ENCODE data around the gene MYOG. TPM values are rescaled to one million over a fixed set of nuclear protein-coding genes. Genes with fewer than 3 reads are reported as not detected.

Gene MYOG
- total and polyA plus RNA-seq, 11 donors = not detected

GRCh38 chr1:203097001-203097400 is 11.2 kb upstream of the MYOG start:
- intact Hi-C loops (cut with DNase I) = no loop called here
- H3K4me1 ChIP-seq = no peaks in the 10 kb centered on the region
- 73 to 85% (median 78%) methylated on average over 1 of the region's 1 CpG for WGBS, 4 donors
- no peaks in the 10 kb centered on the region for H3K36me3 ChIP-seq
- H3K4me3 ChIP-seq = no peak overlapping the region
- H3K9me3 ChIP-seq = peaks cover 0 to 22% (median 16%) of the 10 kb centered on the region in 12 donors
- DNase-seq (no peak), ATAC-seq (no peak)
- H3K27ac ChIP-seq = no peak overlapping the region
- TF ChIP-seq CTCF (IDR thresholded peaks at IDR 0.05) = no peak
- TF ChIP-seq POLR2A (IDR thresholded peaks at IDR 0.05) = no peak
- H3K27me3 ChIP-seq = peaks cover 0 to 5% (median 0%) of the 10 kb centered on the region in 9 donors

GRCh38 chr1:203096566-203096965 is 10.8 kb upstream of the MYOG start:
- Histone ChIP-seq H3K4me1 (no peaks in the 10 kb centered on the region), H3K9me3 (peaks cover 0 to 22% (median 16%) of the 10 kb centered on the region in 12 donors), H3K4me3 (no peak overlapping the region), H3K27me3 (peaks cover 0 to 5% (median 0%) of the 10 kb centered on the region in 9 donors), H3K36me3 (no peaks in the 10 kb centered on the region), H3K27ac (no peak overlapping the region)
- intact Hi-C loops (cut with DNase I) = no loop called here
- ATAC-seq (no peak), DNase-seq (no peak)
- TF ChIP-seq POLR2A (IDR thresholded peaks at IDR 0.05) (no peak), CTCF (IDR thresholded peaks at IDR 0.05) (no peak)

DNA sequence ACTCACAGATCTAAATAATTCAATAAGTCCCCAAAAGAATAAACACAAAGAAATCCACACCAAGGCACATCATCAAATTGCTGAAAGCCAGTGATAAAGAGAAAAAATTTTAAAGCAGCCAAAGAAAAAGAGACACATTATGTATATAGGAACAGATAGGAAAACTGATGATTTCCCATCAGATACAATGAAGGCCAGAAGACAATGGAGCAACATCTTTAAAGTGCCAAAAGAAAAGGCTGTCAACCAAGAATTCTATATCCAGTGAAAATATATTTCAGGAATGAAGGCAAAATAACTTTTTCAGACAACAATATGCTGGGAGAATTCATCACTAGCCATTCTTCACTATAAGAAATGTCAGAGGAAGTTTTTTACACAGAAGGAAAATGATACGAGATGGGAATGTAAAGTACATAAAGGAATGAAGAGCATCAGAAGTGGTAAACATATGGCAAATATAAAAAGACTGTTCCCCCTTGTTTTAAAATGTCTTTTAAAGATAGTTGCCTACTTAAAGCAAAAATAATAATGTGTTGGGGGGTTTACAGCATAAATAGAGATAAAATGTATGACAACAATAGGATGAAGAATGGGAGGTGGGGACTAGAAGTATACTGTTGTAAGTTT is 9.4 kb upstream of the MYOG start:
- ATAC-seq (no peak), DNase-seq (no peak)
- 90 to 92% (median 92%) methylated on average over 1 of the region's 1 CpG for WGBS, 4 donors
- Histone ChIP-seq H3K4me1 (no peaks in the 10 kb centered on the region), H3K27ac (no peak overlapping the region), H3K9me3 (peaks cover 0 to 22% (median 16%) of the 10 kb centered on the region in 12 donors), H3K4me3 (no peak overlapping the region), H3K27me3 (peaks cover 0 to 5% (median 0%) of the 10 kb centered on the region in 9 donors), H3K36me3 (no peaks in the 10 kb centered on the region)
- intact Hi-C loops (cut with DNase I) = no loop called here
- no peak for TF ChIP-seq CTCF (IDR thresholded peaks at IDR 0.05)
- no peak for TF ChIP-seq POLR2A (IDR thresholded peaks at IDR 0.05)

- peaks cover 0 to 5% (median 0%) of the 10 kb centered on the region in 9 donors for H3K27me3 ChIP-seq
- WGBS, 4 donors = 84 to 95% (median 85%) methylated on average over 1 of the region's 1 CpG
- H3K4me3 ChIP-seq = no peak overlapping the region
- H3K4me1 ChIP-seq = no peaks in the 10 kb centered on the region
- peaks cover 0 to 22% (median 16%) of the 10 kb centered on the region in 12 donors for H3K9me3 ChIP-seq
- intact Hi-C loops (cut with DNase I) = no loop called here
- no peak for TF ChIP-seq CTCF (IDR thresholded peaks at IDR 0.05)
- no peak for TF ChIP-seq POLR2A (IDR thresholded peaks at IDR 0.05)
- DNase-seq (no peak), ATAC-seq (no peak)
- H3K27ac ChIP-seq = no peak overlapping the region
- H3K36me3 ChIP-seq = no peaks in the 10 kb centered on the region
Observed at GRCh38 chr1:203093754-203094410, 8.1 kb upstream of the MYOG start.

Data from heart left ventricle (tissue), 16 donors.